GM10847 (cell line): ENCODE data around the gene SLC48A1.

ENCODE experiments used
- POLR2A ChIP-seq: IDR thresholded peaks from 2 replicates; pipeline ENCODE4 v1.6.1; 2011; ENCODE audit not compliant: insufficient read length; ENCODE audit errors: extremely low read depth

Gene SLC48A1

DNA sequence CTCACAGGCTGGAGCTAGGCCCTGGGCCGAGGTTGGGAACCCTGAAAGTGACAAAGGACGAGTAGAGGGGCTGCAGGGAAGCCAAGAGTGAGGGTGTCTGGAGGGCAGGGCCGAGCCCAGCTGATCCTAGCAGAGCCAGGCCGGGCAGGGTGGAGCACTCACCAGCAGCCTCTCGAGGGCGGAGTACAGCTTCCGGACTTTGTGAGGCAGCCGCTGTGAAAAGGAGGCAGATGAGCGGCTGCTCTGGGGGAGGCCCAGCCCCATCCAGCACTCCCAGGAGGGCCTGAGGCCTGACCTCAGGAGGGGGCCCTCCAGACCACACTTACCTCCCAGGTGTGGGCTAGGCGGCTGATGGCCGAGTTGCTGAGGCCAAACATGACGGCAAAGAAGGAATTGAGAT is 33.1 kb upstream of the SLC48A1 start:
- TF ChIP-seq POLR2A = no peak

GRCh38 chr12:47740606-47741339 is 32.3 kb upstream of the SLC48A1 start:
- TF ChIP-seq POLR2A = no peak

- no peak for TF ChIP-seq POLR2A
These were observed 31.7 kb upstream of the SLC48A1 start for GRCh38 chr12:47741340-47741703.

DNA sequence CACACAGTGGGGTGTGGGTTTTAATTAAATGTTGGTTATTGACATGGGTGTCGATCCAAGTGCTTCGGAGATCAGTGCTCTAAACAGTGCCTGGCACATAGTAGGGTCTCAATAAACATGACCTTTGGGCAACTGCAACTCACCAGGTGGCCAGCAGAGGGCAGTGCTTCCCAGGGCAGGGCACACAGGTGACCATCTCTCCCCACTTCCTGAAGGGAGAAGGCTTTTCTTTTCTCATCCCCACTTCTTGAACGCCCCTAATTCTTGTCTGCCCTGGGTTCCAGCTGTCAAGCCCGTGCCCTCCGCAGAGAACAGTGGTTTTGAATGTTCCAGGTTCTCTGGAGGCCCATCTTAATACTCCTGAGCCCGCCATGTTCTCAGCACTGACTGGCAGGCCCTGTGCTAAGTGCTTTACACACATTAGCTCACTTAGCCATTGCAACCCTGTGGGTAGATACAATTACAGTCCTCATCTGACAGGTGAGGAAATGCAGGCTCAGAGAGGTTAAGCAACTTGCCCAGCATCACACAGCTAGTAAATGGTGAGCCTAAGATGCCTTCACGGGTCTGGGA is 30.7 kb upstream of the SLC48A1 start:
- TF ChIP-seq POLR2A = no peak

GRCh38 chr12:47743311-47743860 is 29.7 kb upstream of the SLC48A1 start:
- TF ChIP-seq POLR2A = no peak

GRCh38 chr12:47744005-47744651 is 28.9 kb upstream of the SLC48A1 start:
- TF ChIP-seq POLR2A = no peak

DNA sequence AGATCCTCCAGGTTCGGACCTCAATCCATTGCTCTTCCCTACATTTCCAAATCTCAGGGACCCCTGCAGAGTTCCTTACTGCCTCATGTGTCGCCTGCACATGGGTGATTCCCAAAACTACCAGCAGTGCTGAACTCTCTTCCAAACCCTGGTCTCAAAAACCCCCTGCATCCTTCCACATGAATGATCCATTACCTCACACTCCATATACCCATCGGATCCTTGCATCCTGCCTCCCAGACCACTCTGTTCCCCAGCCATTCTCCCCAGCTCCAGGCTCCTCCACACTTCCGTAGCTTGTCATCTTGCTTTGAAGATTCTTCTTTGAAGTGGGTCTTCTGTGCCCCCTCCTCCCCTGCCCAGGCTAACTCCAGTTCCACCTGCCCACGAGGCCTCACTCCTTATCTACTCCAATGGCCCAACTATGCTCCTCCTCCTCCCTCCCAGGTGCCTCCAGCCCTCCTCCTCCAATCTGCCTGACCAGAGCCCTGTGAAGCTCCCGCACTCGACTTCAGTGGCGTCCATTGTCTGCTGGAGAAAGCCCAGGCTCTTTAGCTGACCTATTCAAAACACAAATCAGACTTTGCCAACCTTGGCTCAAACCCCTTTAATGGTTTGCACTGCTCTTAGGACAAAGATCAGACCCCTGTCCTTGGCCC is 28.1 kb upstream of the SLC48A1 start:
- no peak for TF ChIP-seq POLR2A

- no peak for TF ChIP-seq POLR2A
These were observed 27.5 kb upstream of the SLC48A1 start for GRCh38 chr12:47745485-47746041.

DNA sequence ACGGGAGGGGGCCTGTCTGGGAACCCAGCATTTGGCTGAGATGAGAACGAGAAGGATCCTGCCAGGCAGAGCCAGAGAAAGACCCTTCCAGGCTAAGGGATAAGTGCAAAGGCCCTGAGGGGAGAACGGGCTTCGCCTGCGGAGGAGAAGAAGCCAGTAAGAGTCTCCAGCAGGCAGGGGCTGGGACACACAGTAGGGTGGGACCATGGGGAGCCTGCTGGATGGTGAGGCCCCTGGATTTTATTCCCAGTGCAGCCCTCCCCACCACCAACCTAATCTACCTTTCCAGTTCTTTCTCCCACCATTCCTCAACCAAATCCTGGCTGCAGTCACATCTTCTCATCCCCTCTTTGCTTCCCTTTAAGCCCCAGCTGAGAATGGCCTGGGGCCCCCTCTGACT is 27.0 kb upstream of the SLC48A1 start:
- no peak for TF ChIP-seq POLR2A

DNA sequence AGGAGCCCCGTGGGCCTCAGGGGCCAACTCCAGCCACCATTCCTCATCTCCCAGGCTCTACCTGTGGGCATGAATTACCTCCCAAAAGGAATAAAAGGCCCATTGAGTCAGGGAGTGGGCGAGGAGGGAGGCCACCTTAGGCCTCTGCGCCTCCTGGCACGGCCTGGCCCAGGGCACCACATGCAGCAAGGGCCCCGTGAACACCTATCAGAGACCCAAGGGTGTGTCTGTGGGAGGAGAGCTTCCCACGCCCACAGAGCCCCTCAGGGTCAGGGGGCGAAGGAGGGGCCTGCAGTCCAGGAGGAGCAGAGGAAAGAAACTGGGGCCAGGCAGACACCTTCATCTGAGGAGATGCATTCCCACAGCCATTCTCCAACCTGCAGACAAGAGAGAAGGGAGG is 26.5 kb upstream of the SLC48A1 start:
- TF ChIP-seq POLR2A = no peak

DNA sequence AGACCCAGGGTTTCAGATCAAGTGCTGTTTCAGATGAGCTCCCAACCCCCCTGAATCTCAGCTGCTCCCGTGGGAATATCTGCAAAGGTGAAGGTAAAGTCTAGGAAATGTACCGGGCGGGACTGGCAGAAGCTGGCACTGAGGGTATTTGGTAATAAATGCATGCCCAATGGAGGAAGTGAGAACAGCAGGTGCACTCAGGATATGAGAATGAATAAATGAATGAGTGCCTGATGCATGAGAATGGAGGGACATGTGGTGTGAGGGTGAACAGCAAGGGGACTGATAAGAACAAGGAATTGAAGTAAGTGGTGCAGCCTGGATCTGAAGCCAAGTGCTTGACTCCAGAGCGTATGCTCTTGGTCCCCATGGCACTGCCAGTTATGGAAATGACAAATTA is 25.9 kb upstream of the SLC48A1 start:
- no peak for TF ChIP-seq POLR2A

DNA sequence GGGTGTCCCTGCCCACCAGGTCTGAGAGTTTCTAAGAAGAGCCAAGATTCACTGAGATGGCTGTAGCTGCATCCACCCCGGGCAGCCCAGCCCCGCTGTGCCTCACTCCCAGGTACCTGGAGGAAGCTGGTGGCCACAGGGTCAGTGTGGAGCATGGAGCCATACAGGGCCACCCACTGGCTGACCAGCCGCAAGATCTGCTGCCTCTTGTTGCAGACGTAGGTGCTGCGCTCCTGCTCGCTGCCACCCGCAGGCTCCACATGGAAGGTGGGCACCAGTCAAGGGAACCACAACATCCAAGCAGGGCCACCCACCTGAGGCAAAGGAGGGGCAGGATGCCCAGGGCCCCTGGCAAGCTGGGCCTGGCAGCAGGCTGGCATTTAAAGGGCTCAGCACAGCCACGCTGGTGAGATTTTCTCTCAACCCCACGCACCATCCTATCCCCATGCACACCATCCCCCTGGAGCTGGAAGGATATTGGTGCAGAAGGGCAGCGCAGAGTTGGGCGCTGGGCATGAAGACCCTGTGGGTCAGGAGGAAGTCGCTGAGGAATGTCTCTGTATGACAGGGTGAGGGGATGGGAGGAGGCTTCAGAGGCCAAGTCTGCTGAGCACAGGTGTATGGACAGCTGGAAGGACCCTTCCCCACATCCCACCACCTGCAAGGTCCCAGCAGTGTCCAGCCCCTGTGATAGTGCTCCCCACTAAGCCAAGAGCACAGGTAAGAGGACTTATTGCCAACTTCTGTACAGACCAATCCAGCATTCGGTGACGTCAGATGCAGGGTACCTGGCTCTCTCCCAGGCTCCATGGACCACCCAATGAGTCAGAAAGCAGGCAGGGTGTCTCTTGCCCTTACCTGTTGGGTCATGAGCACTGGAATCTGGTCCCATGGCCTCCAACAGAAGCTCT is 25.2 kb upstream of the SLC48A1 start:
- no peak for TF ChIP-seq POLR2A

DNA sequence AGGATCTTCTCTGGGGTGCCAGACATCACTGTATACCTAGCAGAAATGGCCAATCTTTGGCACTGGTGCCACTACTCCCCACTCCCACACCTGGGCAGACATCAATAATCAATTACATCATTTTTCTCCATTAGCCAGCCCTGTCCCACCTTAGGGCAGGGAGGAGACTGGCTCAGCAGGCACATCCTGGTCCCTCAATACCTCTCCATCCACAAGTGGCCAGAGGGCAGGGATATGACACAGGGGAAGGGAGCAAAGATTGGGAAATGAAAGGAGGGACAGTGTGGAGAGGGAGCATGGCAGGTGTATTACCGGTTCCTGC is 24.6 kb upstream of the SLC48A1 start:
- no peak for TF ChIP-seq POLR2A

DNA sequence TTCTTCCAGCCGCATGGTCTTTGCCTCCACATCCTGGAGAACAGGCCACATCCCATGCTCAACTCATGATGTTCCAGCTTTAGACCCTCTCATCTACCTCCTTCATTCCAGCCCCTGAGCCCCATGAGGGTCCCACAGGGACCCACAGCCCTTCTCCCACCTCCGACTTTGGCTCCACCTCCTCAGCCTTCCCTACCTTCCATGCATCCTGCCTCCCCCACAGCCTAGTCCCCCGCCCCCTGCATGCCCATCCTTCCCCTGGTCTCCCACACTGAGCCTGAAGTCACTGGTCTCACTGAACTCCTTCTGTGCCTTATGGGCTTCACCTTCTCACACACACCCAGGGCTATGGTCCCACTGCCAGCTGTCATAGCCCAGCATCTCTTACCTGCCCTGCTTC is 24.1 kb upstream of the SLC48A1 start:
- TF ChIP-seq POLR2A = no peak
